GM19238 (cell line): Measurements from ENCODE around the gene L1TD1.
"Not testable (repeated sequence)": the region's sequence is repeated elsewhere in the genome, so short reads cannot be mapped to it uniquely, and the experiment has no call there.

Experiments used
- DNase-seq: peaks from one replicate; pipeline ENCODE4 v3.0.0; 2011; ENCODE audit warnings: low spot score; ENCODE audit not compliant: insufficient read length

The L1TD1 gene

DNA sequence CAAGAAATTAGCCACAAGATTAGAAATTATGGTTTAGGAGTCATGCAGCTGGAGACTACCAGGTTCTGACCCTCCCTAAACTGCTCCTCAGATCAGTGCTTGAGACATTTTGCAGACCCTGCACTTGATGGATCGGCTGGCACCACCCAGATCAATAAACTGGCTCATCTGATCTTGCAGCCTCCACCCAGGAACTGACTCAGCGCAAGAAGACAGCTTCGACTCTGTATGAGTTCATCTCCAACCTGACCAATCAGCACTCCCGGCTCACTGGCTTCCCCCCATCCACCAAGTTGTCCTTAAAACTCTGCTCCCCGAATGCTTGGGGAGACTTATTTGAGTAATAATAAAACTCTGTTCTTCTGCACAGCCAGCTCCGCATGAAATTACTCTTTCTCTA is 40.0 kb downstream of the L1TD1 start:
- DNase-seq: no peak

DNA sequence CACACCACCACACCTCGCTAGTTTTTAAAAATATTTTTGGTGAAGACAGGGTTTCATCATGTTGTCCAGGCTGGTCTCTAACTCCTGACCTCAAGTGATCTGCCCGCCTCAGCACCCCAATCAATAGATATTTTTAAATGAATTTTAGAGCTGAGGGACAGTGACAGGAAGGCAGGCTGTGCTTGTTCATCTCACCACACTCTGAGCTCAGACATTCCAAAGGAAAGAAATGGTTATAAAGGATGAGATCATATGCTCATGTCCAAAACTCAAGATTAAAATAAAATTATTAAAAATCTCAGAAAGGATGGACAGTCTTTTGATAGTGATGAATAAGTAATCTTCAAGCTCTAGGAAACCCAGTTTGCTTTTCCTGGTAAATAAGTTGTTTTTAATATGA is 40.9 kb downstream of the L1TD1 start:
- no peak for DNase-seq

DNA sequence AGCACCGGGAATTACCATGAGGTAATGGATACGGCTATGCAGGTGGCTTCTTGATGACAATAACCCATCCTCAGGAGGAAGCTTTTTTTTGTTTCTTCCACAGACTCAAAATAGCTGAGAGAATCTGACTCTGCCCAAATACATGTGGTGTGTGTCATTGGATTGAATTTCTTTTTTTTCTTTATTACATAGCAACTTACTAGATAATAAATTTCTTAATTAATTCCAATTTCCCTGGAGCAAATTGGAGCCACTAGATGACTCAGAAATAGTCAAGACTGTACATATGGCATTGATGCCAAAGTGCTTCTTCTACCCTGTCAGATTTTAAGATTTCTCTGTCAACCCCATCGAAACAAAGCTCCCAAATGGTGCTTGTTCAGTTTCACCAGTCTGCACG is 42.7 kb downstream of the L1TD1 start:
- no peak for DNase-seq

DNA sequence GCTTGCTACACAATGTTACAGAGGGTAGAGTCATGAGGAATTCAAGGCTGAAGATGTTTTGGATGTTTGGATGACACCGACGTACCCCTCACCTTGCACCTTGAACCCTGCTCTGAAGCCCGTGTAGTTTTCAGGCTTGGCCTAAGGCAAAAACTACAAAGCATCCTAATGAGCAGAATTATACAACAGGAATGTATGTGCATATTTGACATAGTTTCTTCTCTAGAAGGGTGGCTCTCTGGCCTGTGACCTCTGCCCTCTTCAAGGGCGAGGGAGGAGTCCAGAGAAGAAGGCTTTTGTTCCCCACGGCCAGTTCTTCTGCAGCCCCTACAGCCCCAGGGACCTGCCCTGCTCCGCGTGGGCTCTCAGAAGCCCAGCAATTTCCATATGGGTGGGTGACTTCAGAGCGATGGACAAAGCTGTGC is 43.3 kb downstream of the L1TD1 start:
- no peak for DNase-seq

DNA sequence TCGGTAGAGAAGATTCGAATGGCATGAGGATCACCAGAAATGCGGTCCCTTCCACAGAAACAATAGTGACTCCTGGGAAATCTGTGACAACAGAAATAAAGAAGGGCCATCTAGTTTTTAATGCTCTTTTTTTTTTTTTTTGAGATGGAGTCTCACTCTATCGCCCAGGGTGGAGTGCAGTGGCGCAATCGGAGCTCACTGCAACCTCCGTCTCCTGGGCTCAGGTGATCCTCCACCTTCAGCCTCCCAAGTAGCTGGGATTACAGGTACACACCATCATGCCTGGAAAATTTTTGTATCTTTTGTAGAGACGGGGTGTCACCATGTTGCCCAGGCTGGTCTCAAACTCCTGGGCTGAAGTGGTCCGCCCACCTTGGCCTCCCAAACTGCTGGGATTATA is 43.9 kb downstream of the L1TD1 start:
- DNase-seq: no peak

DNA sequence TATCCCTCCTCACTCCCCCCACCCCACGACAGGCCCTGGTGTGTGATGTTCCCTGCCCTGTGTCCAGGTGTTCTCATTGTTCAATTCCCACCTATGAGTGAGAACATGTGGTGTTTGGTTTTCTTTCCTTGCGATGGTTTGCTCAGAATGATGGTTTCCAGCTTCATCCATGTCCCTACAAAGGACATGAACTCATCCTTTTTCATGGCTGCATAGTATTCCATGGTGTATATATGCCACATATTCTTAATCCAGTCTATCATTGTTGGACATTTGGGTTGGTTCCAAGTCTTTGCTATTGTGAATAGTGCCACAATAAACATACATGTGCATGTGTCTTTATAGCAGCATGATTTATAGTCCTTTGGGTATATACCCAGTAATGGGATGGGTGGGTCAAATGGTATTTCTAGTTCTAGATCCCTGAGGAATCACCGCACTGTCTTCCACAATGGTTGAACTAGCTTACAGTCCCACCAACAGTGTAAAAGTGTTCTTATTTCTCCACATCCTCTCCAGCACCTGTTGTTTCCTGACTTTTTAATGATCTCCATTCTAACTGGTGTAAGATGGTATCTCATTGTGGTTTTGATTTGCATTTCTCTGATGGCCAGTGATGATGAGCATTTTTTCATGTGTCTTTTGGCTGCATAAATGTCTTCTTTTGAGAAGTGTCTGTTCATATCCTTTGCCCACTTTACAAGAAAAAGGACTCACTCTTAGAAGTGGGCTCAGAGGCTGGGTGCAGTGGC is 45.2 kb downstream of the L1TD1 start:
- not testable (repeated sequence) for DNase-seq

DNA sequence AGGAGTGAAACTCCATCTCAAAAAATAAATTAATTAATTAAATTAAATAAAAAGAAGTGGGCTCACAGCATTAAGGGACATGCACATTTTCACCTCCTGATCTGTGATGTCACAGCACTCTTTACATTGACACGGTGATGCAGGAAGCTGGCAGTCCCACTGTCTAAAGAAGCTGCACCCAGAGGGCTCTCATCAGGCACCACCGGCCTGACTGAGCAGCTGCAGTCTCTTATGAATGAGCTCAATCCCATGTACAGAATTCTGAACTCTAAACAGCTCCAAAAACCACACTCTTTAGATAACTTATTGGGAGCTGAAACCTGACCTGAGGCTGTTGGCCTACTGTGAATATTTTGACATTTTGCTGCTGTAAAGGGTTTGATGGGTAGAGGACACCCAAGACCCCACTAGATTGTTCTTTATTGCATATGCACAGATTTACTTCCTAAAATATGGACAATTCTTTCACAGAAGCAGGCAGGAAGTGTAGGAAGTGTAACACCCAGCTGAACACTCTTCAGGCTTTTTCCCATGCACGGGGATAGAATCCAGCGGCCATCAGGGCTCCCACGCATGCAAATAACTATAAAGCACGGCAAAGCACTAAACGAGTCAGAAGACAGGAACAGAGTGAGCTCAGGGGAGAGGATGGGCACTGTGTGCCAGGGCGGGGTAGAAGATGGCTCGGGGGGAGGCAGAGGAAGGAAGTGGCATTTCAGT is 46.2 kb downstream of the L1TD1 start:
- DNase-seq: no peak

DNA sequence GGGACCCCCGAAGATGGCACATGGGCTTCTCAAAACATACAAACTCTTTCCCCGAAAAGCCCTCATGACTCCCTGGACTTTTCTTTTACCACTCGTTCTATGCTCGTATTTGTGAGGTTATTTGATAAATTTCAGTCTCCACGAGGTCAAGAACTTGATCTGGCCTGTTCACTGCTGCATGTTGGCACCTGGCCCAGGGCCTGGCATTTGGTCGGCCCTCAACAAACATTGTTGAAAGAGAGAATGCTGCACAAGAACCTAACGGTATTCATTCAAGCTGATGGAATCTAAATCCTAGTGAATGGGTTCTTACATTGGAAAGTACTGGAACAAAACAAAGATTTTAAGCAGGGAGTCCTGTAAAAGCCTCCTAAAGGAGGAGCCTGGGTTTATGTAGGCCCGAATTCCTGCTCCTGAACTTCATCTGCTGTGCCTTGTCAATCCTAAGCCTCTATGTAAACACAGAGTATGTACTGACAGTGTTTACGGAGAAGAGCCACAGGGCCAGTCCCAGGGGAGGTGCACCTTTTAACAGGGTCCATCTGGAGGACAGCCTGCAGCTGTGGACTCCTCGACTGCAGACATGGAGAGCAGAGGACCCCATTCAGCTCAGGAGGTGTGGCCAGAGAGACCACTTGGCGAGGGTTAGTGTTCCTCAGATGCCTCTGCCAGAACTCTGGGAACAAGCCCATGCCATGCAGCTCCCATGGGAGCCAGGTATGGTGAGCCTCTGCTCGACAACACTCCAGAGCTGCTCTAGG is 46.9 kb downstream of the L1TD1 start:
- DNase-seq: no peak

DNA sequence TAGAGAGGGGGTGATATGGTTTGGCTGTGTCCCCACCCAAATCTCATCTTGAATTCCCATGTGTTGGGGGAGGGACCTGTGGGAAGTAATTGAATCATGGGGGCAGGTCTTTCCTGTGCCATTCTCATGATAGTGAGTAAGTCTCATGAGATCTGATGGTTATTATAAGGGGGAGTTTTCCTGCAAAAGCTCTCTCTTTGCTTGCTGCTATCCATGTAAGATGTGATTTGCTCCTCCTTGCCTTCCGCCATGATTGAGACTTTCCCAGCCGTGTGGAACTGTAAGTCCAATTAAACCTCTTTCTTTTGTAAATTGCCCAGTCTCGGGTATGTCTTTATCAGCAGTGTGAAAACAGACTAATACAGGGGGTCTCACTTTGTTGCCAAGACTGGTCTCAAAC is 49.7 kb downstream of the L1TD1 start:
- DNase-seq: not testable (repeated sequence)

DNA sequence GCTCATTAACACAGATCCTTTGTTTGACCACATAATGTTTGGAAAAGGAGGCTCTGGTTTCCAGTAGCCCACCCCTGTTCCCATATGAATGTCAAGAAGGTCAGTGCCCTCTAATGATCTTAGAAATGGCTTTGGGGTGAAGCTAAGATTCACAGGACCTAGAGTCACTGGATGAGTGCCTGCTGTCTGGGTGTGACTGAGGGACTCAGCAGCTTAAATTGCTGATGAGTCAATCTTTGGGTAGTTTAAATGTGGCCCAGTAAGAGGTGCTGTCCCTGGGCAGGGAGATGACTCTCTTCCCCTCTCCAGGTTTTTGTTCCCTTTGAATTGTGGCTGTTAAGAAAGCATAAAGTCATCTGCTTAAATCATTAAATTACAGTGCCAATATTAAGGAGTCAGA is 50.6 kb downstream of the L1TD1 start:
- DNase-seq: no peak

DNA sequence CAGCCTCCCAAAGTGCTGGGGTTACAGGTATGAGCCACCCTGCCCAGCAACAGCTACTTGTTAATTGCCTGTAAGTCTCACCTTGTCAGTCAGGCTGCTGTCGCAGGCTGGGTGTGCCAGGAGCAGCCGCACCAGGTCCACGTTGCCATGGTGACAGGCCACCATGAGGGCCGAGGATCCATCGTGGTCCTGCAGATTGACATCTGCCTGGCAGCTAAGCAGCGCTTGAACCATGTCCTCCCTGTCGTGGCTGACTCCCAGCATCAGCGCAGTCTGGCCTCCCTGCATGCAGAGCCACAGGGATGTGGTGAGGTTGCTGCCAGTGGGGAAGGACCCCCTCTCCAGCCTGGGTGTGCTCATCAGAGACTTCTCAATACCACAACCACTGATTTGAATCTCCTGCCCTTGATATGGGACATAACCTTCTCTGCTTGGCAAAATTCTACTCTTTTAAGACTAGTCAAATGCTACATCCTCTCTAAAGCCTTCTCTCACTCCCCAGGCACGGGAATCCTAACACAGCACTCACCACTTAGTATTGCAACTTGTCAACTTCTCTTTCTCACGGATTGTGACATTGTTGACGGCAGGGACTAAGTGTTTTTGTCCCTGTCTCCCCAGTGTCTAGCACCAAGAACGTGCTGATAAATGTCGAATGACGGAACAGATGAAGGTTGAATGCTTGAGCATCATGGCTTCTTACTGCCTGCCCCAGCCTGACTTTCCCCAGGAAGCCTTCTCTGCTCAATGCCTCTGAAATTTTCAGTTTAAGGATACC is 52.9 kb downstream of the L1TD1 start:
- no peak for DNase-seq

DNA sequence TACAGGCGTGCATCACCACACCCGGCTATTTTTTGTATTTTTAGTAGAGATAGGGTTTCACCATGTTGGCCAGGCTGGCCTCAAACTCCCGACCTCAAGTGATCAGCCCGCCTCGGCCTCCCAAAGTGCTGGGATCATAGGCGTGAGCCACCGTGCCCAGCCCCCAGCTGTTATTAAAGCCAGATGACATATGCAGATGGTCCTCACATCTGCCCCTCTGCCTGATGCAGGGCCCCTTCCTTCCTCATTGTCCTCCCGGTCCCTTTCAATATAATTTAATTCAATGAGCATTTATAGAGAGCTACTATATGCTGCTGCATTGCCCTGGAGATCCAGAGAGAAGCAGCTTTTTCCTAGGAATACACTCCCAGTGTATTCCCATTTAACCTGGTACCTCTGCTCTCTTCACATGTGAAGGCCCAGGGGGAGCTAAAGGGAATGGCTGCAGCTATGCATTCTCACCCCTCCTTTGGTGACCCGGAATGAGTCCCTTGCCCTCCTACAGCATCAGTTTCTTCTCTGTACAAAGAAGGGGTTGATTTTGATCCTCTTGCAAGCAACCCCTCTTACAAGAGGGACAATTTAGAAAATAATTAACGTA is 55.6 kb downstream of the L1TD1 start:
- DNase-seq: no peak

DNA sequence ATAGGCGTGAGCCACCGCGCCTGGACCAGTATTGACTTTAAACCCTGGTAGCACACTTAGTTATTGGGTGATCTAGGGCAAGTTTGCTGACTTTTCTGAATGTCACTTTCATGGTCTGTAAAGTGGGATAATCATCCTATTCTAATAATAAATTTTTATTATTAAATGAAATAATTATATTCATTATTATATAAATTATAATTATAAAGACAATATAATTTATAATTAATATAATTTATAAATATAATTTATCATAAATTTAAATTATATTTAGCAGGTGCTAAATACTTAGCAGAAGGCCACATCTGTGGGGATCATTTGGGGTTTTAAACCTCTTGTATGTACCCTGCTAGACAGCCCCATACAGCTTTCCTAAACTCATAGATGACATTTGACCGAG is 64.9 kb downstream of the L1TD1 start:
- DNase-seq: no peak

DNA sequence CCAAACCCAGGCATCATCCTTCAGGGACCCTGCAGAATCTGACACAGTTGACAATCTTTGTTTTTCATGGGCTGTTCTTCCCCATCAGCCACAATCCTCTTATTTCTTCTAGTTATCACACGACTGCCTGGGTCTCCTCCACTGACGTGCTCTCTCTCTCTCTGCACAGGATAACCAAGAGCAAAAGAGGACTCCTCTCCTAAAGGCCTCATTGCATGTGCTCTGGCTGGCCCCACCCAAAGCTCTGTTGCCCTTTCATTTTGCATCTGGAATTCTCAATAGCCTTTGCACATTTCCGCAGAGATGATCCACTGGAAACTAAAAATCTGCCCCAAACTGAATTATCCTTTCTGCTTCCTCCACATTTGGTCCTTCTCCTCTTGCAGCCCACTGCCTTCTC is 66.0 kb downstream of the L1TD1 start:
- no peak for DNase-seq
